Peyer's patch (tissue), 4 donors: ENCODE results near the gene LRRC1.
A peak's percentile ranks its signal among the peaks of the same experiment; 100 is the strongest.

Experiments
- CTCF ChIP-seq, 6 experiments: fragments of 450-650 bp in 4 of 6; fragments of 200-600 bp in 2 of 6; sonication (generic) in 1 of 6; IDR thresholded peaks; one replicate each; pipeline ENCODE4 v1.5.1; 2017 to 2019; ENCODE audit warnings: antibody characterized with exemption in 6 of 6, mild to moderate bottlenecking in 3 of 6, moderate library complexity in 1 of 6
- POLR2A ChIP-seq, 2 donors: fragments of 450-650 bp; IDR thresholded peaks; one replicate each; pipeline ENCODE4 v1.5.1; 2017; ENCODE audit warnings: antibody characterized with exemption in 2 of 2, mild to moderate bottlenecking in 2 of 2, moderate library complexity in 2 of 2

- TF ChIP-seq CTCF (IDR thresholded peaks at IDR 0.05) (no peak), POLR2A (IDR thresholded peaks at IDR 0.05) (peak; percentile 28 to 83)
Observed at GRCh38 chr6:53794720-53795339, at the start of gene LRRC1.
